Gastroesophageal sphincter (tissue), 3 donors: Measurements from ENCODE around the gene GAD2.

Experiments used
- CTCF ChIP-seq, 4 experiments: fragments of 200-600 bp in 2 of 4; fragments of 450-650 bp in 2 of 4; sonication (generic) in 1 of 4; IDR thresholded peaks; one replicate each; pipeline ENCODE4 v1.5.1; 2017 to 2019; ENCODE audit warnings: antibody characterized with exemption in 4 of 4, mild to moderate bottlenecking in 2 of 4, moderate library complexity in 2 of 4
- POLR2A ChIP-seq, 2 donors: fragments of 450-650 bp; IDR thresholded peaks; one replicate each; pipeline ENCODE4 v1.6.1; 2017; ENCODE audit warnings: antibody characterized with exemption in 2 of 2, mild to moderate bottlenecking in 2 of 2, moderate library complexity in 1 of 2

DNA sequence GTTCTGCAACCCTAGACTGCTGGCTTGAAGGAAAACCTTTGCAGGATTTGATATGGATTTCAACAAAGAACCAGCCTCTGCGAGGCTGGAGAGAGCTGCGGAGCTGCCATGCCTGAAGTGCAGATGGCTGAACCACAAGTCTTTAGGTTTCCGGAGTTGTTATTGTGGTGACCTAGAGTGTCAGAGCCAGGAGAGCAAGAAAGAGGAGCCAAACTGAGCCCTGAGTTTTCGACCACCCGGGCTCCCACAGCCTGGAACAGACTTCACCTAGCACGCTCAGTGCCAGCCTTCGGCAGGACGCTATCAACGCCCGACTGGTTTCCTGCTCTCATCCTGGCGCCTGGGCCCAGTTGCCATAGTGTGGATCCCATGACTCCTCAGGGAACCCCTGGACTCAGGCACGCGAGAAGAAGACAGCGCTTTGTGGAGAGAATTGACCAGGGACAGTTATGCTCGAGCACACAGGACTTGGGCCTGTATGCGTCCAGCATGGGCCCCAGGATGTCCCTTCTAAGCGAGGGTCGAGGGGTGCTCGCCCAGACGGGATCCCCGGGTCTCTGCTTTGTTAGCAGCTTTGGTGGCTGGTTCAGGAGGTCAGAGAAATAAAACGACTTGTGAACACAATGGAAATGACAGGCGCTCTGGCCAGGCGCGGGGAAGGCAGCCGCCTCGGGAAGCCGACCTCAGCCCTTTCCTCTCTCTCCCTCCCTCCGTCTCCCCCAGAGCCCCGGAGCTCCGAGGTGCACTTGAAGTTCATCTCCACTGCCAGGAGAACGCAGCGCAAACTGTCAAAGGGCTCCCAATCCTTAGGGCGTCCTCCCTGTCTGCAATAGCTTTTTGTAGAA, 1.8 kb upstream of the GAD2 start:
- TF ChIP-seq CTCF (IDR thresholded peaks at IDR 0.05) (no peak), POLR2A (IDR thresholded peaks at IDR 0.05) (no peak)
